ENCODE results near the gene DTNB. TPM values are rescaled to one million over a fixed set of nuclear protein-coding genes. Genes with fewer than 3 reads are reported as not detected.
"Not testable (repeated sequence)": the region's sequence is repeated elsewhere in the genome, so short reads cannot be mapped to it uniquely, and the experiment has no call there.

Gene DTNB
- total RNA-seq, 1 experiment from 2014 or later: 51.9 TPM

DNA sequence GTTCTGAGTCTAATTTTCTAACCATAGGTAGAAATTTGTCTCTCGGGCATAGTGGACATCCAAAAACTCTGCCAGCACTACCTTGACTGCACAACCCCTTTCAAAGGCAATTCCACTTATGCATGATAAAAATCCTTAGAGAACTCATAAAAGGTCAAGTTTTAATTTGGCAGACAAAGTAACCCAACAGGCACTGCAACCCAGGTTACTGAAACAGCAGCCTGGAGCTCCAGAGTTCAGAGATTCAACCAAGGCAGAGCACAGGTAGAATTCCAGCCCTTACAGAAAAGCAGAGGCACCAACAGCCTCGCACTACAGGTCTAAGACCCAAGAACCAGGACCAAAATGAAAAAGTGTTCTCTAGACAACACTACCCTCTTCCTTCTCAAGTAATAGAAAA, 1.8 kb downstream of the DTNB start:
- no TSS peak for BruUV-seq (replicated peaks)
- no peaks in the 10 kb centered on the region for H3K36me3 ChIP-seq (ENCODE audit: low read depth)
- peak overlapping the region; percentile 79 for H3K4me2 ChIP-seq
- H3K9me2 ChIP-seq (ENCODE audit: insufficient read depth): no peaks in the 10 kb centered on the region
- TF ChIP-seq, protein P1, sequence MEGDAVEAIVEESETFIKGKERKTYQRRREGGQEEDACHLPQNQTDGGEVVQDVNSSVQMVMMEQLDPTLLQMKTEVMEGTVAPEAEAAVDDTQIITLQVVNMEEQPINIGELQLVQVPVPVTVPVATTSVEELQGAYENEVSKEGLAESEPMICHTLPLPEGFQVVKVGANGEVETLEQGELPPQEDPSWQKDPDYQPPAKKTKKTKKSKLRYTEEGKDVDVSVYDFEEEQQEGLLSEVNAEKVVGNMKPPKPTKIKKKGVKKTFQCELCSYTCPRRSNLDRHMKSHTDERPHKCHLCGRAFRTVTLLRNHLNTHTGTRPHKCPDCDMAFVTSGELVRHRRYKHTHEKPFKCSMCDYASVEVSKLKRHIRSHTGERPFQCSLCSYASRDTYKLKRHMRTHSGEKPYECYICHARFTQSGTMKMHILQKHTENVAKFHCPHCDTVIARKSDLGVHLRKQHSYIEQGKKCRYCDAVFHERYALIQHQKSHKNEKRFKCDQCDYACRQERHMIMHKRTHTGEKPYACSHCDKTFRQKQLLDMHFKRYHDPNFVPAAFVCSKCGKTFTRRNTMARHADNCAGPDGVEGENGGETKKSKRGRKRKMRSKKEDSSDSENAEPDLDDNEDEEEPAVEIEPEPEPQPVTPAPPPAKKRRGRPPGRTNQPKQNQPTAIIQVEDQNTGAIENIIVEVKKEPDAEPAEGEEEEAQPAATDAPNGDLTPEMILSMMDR (conservative IDR thresholded peaks at IDR 0.05): no peak
- TF ChIP-seq EZH2 (IDR thresholded peaks at IDR 0.05; ENCODE audit: low read depth): no peak
- POLR2A ChIA-PET (ENCODE audit: unreplicated experiment): interaction anchor here (0.5 to 0.6 kb wide), 2 partner anchors 28 to 54 kb away, joined by 3 to 4 read pairs; no protein-coding TSS in a partner anchor
- H2AFZ ChIP-seq: no peak overlapping the region
- peak; percentile 42 to 71 for DNase-seq
- CTCF ChIA-PET: no interaction called here
- intact Hi-C loops (cut with micrococcal nuclease; ENCODE audit: unreplicated experiment): no loop called here
- no peaks in the 10 kb centered on the region for H3K9me3 ChIP-seq (ENCODE audit: insufficient read depth, low read depth)
- H3K79me2 ChIP-seq (ENCODE audit: low read depth): peaks cover 57% of the 10 kb centered on the region
- H3K27me3 ChIP-seq (ENCODE audit: insufficient read depth, low read depth): no peaks in the 10 kb centered on the region
- H4K20me1 ChIP-seq (ENCODE audit: insufficient read depth): peaks cover 12% of the 10 kb centered on the region; the same call in 1 of the 2 replicates
- H3K4me3 ChIP-seq: peak overlapping the region; percentile 61
- peaks cover 29% of the 10 kb centered on the region for H3F3A ChIP-seq (ENCODE audit: insufficient read depth, low read depth)
- peaks cover 35% of the 10 kb centered on the region for H3K4me1 ChIP-seq (replicated peaks; ENCODE audit: insufficient read depth)
- no peak overlapping the region for H3K27ac ChIP-seq

DNA sequence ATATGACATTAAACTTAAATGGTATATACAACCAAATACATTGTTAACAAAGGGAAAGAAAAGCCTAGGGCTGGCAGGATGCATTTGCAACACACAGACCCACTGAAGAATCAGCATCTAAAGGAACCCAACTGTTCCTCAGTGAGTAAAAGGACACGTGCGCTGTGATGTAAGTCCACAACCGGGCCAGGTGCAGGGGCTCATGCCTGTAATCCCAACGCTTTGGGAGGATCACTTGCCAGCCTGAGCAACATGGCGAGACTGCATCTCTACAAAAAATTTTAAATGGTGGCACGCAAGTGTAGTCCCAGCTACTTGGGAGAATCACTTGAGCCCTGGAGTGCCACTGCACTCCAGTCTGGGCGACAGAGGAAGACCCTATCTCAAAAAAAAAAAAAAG, 3.9 kb downstream of the DTNB start:
- Histone ChIP-seq H3K79me2 (ENCODE audit: low read depth) (peaks cover 67% of the 10 kb centered on the region), H3K4me1 (replicated peaks; ENCODE audit: insufficient read depth) (peaks cover 56% of the 10 kb centered on the region), H3K9me2 (ENCODE audit: insufficient read depth) (no peaks in the 10 kb centered on the region), H4K20me1 (ENCODE audit: insufficient read depth) (peaks cover 12% of the 10 kb centered on the region; the same call in 1 of the 2 replicates), H3F3A (ENCODE audit: insufficient read depth, low read depth) (peaks cover 40% of the 10 kb centered on the region), H3K4me3 (no peak overlapping the region), H2AFZ (no peak overlapping the region), H3K4me2 (no peak overlapping the region), H3K27ac (no peak overlapping the region), H3K27me3 (ENCODE audit: insufficient read depth, low read depth) (no peaks in the 10 kb centered on the region), H3K9me3 (ENCODE audit: insufficient read depth, low read depth) (no peaks in the 10 kb centered on the region), H3K36me3 (ENCODE audit: low read depth) (no peaks in the 10 kb centered on the region)
- CTCF ChIA-PET: no interaction called here
- TF ChIP-seq EZH2 (IDR thresholded peaks at IDR 0.05; ENCODE audit: low read depth): no peak
- TF ChIP-seq, protein P1 (conservative IDR thresholded peaks at IDR 0.05): no peak
- POLR2A ChIA-PET (ENCODE audit: unreplicated experiment): no interaction called here
- no TSS peak for BruUV-seq (replicated peaks)
- intact Hi-C loops (cut with micrococcal nuclease; ENCODE audit: unreplicated experiment): no loop called here
- no peak for DNase-seq

DNA sequence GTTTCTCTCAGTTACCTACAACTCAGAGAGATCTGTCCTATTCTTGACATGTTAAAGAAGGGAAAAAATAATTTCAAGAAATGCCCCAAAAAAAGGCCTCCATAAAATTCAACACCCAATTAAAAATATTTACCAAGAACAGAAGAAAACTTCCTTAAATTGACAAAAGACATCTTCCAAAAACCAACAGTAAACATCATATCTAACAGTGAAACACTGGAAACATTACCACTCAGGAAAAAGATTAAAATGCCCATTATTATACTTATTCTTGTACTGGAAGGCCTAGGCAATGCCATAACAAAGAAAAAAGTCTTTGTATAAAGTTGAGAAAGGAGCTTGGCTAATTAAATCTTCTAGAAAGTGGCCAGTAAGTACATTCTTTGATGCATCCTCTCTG, 7.2 kb downstream of the DTNB start:
- H3K27me3 ChIP-seq (ENCODE audit: insufficient read depth, low read depth): no peaks in the 10 kb centered on the region
- no peaks in the 10 kb centered on the region for H3K9me3 ChIP-seq (ENCODE audit: insufficient read depth, low read depth)
- peaks cover 52% of the 10 kb centered on the region for H3K4me1 ChIP-seq (replicated peaks; ENCODE audit: insufficient read depth)
- POLR2A ChIA-PET (ENCODE audit: unreplicated experiment): no interaction called here
- H3K27ac ChIP-seq: peak overlapping the region; percentile 70
- H2AFZ ChIP-seq: no peak overlapping the region
- no peaks in the 10 kb centered on the region for H3K9me2 ChIP-seq (ENCODE audit: insufficient read depth)
- H3K4me2 ChIP-seq: peak overlapping the region; percentile 80
- DNase-seq: no peak
- 0 out of 2 replicates have a peak, but pooled peaks cover 6% of the 10 kb centered on the region for H4K20me1 ChIP-seq (ENCODE audit: insufficient read depth)
- BruUV-seq (replicated peaks): no TSS peak
- H3K36me3 ChIP-seq (ENCODE audit: low read depth): no peaks in the 10 kb centered on the region
- no peak overlapping the region for H3K4me3 ChIP-seq
- CTCF ChIA-PET: interaction anchor here (0.6 to 0.7 kb wide), 2 partner anchors 164 to 313 kb away, joined by 4 read pairs; no protein-coding TSS in a partner anchor
- TF ChIP-seq EZH2 (IDR thresholded peaks at IDR 0.05; ENCODE audit: low read depth): no peak
- TF ChIP-seq, protein P1 (conservative IDR thresholded peaks at IDR 0.05): no peak
- H3K79me2 ChIP-seq (ENCODE audit: low read depth): peaks cover 81% of the 10 kb centered on the region
- intact Hi-C loops (cut with micrococcal nuclease; ENCODE audit: unreplicated experiment): no loop called here
- peaks cover 19% of the 10 kb centered on the region for H3F3A ChIP-seq (ENCODE audit: insufficient read depth, low read depth)

DNA sequence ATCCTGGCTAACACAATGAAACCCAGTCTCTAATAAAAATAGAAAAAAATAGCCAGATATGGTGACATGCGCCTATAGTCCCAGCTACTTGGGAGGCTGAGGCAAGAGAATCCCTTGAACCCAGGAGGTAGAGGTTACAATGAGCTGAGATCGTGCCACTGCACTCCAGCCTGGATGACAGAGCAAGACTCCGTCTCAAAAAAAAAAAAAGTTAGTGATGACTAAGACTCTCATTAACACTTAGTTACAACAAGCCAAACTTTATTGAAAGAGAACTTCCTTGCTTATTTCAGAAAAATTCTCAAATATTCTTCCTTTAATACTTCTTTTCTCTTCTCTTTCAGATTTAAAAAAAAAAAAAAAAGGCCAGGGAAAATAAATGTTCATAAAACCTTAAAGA, 7.9 kb downstream of the DTNB start:
- peak overlapping the region; percentile 32; the same call in 1 of the 2 replicates for H3K4me3 ChIP-seq
- H3K36me3 ChIP-seq (ENCODE audit: low read depth); POLR2A ChIA-PET (ENCODE audit: unreplicated experiment); intact Hi-C loops (cut with micrococcal nuclease; ENCODE audit: unreplicated experiment); H3K9me3 ChIP-seq (ENCODE audit: insufficient read depth, low read depth); H3K27me3 ChIP-seq (ENCODE audit: insufficient read depth, low read depth); H4K20me1 ChIP-seq (ENCODE audit: insufficient read depth); BruUV-seq (replicated peaks); H3K9me2 ChIP-seq (ENCODE audit: insufficient read depth); H2AFZ ChIP-seq: not testable (repeated sequence)
- peaks cover 19% of the 10 kb centered on the region for H3F3A ChIP-seq (ENCODE audit: insufficient read depth, low read depth)
- peak in 1 of 2 experiments; percentile 42 for DNase-seq
- peak overlapping the region; percentile 70 for H3K27ac ChIP-seq
- H3K4me1 ChIP-seq (replicated peaks; ENCODE audit: insufficient read depth): peaks cover 44% of the 10 kb centered on the region
- H3K79me2 ChIP-seq (ENCODE audit: low read depth): peaks cover 79% of the 10 kb centered on the region
- CTCF ChIA-PET: interaction anchor here (0.6 to 2.9 kb wide), 6 partner anchors 17 to 165 kb away, joined by 3 to 25 read pairs (median 4); no protein-coding TSS in a partner anchor
- H3K4me2 ChIP-seq: peak overlapping the region; percentile 80

Data from PC-9 (cell line).